ENCODE measurements around the gene ZFYVE9.

GRCh38 chr1:52249831-52250230 is 107.9 kb downstream of the ZFYVE9 start:
- TF ChIP-seq CTCF (IDR thresholded peaks at IDR 0.05) (no peak), POLR2A (IDR thresholded peaks at IDR 0.05) (no peak)

Data from esophagus squamous epithelium (tissue), 4 donors.